Amniotic epithelial cell (primary cell): ENCODE measurements around the gene NAV2.
A peak's percentile ranks its signal among the peaks of the same experiment; 100 is the strongest.

Source experiments
- DNase-seq: peaks from one replicate; pipeline ENCODE4 v3.0.0-alpha.2; 2010; ENCODE audit warnings: low read depth

Gene NAV2

DNA sequence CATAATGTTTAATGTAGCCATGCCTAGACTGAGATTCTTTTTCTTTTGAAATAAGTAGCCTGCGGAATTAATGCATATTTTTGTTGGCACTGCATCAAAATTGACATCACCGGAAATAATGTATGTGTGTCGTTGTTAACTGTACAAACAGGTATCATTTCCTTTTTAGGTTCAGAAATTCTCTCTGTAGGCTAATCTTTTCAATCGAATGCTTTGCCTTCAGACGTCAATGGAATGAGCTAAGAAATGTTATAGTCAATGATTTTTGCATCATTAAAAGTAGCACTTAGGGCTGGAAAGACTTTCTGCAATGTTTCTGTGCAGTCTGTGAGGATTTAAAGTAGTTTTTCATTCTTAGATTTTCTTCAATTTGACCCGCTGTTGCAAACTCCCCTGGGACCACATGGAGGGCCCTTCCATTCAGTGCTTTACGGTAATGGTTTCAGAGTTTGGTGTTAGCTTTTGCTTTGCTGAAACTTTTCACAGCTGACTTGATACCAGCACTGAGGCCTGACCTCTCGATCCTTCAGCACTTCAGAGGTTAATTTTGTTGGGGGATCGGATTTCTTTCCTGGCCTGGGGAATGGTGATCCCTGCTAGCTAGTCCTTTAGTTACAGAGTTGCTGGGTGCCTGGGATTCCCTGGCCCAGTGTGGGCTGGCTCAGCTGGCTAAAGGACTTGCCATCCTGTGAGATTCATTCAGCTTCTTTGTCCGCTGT, 309.9 kb downstream of the NAV2 start:
- peak; percentile 43 for DNase-seq

DNA sequence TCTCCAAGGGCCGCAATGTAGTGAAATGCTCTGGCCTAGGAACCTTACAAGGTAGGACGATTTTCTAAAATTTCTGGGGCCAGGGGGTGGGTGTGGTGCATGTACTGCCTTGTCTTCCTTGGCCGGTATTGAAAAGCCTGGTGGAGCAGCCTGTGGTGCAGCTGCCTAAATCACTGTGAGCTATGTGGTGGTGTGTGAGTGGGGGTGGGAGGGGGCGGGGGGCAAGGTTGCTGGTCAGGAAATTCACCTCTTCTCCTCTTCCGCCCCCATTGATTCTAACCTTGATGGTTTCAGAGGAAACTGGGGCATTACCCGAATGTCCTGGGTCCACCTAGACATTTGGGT, 310.4 kb downstream of the NAV2 start:
- no peak for DNase-seq

DNA sequence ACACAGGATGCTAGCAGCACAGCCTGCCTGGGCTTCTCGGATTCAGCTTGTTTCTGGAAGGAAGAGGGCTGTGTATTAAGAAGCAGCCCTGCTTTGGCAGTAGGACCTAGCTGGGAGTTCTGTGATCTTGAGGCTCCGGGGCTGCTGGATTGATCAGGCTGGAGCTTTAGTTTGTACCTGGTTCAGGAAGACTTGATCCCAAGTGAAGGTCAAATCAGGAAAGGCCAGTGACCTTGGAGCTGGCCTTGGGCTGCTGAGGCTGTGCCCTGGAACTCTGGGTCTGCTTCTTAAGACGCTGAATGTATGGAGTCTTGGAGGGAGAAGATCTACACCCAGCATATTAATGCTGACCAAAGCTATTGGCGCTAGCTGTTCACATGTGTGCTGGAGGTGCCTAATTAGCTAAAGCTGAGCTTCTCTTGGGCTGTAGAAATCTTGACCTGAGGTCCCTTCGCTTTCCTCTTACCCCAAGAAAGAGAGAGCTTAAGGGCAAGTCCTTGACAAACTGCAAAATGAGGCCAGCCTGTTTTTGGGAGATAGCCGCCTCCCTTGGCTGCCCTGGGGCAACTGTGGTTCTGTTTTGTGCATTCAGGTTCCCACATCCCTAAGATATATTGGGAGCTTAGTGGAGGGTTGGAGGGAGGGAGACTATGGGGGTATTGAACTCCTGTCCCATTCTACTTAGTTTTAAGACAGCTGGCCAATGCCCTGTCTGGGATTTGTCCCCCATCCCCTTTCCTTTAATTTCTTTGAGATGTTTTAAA, 311.7 kb downstream of the NAV2 start:
- no peak for DNase-seq

DNA sequence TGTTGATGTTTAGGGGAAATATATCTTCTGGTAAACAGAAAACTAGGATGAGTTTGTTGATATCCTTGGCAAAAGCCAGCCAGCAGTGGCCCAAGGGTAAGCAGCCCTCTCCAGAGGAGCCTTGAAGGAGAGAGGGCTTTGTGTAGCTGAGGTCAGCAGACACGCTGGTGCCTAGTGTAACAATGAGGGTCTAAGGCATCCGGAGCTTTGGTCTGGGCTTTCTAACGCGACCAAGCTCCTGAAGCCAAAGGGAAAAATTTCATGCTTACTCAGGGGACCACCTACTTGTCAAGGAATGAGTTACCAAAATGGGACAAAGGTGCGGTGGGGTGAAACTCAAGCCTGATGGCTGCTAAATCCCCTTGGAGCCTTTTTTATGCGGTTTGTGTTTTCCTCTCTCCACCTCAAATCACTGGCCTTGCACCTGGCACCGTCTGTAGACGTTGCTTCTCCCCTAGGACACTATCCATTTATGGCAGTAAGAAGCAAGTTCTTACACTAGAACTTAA, 312.7 kb downstream of the NAV2 start:
- no peak for DNase-seq

DNA sequence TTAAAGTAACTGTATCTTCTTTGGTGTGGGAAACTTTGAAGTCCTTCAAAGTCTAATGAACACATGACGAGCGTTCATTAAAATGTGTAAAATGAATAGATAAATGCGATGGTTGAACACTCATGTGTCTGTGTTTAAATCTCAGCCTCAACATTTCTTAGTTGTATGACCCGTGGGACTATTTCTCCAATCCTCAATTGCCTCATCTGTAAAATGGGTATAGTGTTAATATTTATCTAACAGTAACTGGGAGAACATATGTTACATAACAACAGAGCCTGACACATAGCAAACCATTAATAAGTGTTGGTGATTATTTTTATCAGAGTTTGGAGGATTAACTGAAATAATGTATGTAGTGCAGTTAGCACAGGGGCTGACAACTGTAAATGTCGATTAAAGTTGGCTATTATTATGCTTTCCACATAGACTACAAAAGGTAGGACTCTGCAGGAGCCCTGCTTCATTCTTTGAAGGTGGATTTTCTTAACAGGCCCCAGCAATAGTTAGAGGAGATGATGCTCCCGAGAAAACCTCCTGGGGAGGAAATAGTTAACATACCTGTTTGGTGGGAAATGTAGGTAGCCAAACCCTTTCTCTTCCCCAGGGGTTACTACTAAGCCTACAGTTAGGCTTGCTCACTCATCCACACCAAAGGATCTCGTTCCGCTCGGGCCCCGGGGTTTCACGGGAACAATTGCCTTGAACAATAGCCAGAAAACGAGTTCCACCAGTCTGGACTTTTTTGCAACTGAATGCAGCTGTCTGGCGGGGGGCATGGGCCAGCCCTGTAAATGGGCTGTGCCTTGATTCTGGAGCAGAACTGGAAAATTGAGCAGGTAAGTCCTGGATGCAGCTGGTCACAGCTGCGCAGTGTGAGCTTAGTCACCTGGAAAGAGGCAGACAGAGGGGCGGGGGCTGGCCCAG, 314.3 kb downstream of the NAV2 start:
- no peak for DNase-seq

DNA sequence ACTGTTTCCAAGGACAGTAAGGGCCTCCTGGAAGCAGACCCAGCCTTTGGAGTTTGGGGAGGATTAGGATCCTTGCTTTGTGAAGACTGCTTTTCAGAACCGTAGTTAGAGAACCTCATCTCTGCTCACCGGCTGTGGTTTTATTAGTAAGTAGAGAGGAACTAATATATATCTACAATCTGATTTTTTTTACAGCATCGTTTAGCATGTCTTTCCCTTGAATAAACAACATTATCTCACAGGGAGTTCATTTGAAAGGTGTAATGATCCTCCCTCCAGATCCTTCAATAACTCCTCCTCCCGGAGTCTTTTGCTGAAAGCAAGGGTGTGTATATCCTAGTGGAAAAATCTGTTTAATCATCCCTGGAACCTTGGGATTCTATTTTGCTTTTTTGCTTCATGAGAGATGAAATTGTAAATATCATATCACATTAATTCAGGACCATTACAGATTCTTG, 314.9 kb downstream of the NAV2 start:
- DNase-seq: peak; percentile 48

DNA sequence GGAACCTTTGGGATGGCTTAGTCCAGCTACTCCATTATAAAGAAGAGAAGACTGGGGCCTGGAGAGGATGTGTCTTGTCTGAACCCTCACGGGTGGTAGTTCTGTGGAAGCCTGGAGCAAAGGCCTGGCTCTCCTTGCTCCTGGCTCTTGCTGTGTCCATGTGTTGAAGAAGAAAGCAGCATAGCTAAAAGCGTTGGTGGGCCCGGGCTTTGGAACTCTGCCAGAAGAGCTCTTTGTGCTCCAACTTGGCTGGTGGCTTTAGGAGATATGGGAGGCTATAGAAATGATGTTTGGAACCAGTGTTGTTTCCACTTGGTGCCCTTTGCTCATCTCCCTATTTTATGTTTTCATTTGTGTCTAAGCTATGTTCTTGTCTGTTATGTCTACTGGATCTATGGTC, 316.6 kb downstream of the NAV2 start:
- no peak for DNase-seq

DNA sequence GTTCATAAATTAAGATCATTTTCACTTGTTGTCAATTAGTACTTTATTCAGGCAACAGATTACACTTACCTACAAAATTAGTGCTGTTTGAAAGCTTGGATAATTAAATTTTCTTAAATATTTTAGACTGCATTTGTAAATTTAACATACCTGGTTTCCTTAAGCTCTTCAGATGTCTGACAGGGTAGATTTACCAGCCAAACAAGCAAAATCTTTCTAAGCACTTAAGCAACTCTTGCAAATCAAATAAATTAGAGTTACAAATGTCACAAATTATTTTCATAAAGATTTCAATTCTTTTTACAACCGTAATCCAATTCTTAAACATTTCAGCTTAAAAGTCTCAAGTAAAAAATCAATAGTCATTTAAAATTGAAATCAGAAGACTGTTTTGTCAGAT, 317.8 kb downstream of the NAV2 start:
- no peak for DNase-seq

DNA sequence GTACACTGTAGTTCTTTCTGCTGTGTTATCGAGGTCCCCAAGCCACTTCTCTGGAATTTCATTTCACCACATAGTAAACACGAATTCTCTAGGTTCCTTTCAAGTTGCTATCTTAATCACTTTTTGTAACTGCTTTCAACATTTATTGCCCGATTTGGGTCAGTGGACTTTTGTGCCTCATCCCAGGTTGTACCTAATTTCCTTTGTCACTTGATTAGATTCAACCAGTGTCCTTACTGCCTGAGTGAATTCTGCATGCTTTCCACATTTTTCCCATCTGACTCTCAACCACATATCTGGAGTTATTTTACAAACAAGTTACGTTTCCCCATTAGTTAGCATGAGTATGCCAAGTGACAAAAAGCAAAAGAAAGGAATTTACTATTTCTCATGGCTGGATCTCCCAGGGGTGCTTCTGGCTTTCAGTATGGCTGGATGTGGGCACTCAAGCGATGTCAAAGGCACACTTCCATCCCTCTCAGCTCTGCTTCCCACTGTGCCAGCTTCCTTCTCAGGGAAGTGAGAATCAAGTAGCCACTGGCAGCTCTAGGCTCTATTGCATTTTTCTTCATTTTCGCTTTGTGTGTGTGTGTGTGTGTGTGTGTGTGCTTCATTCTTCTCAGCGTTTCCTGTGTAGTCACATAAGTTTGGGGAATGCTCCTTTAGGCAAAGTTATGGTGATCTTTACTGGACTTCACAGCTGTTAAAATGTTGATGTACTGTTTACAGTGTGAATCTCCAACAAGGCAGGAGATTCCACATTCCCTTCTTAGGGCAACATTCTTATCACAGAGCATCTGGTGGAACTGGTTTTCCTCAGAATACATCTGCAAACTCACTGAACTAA, 318.7 kb downstream of the NAV2 start:
- peak; percentile 92 for DNase-seq

DNA sequence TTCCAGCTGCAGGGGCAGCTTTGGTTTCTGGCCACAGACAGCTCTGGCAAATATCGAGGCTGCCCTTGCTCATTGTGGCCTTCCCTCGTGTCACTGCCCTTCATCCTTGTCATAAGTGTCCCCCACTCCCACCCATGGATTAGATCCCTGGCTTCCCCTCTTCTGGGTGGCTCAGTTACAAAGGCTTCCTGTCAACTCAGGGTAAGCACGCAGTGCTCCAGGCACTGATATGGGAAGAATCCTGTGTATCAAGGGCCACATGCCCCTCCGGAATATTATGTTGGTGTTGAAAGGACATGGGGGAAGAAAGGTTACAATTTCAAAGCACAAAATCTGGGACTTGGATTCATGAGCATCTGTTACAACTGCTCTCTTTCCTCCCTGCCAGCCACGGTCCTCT, 319.5 kb downstream of the NAV2 start:
- DNase-seq: no peak

DNA sequence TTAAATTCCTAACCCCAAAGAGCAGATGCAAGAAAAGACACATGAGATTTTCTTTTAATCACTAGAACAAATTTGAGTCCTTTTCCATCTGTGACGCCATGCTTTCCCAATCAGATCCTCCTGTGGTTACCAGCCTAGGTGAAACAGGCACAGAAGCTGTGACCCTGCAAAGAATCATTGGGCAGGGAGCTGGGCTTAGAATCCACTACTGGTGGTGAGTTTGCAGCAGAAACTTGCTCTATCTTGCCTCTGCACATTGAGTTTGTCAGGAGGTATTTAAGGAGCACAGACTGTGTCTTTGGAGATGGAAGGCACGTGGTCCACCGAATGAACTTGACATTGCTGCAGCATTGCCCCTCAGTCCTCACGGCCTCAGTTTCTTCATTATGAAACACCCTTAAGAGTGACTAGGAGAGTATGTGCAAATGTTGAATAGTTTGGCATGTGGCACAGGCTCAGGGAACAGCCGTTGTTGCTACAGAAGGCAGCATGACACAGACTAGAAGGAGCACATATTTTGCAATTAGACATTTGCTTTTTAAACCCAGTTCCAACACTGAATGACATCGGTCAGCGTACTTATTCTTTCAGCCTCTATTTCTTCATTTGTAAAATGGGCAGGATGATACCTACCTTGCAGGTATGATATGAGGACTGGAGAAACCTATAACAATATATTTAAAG, 320.1 kb downstream of the NAV2 start:
- peak; percentile 10 for DNase-seq

DNA sequence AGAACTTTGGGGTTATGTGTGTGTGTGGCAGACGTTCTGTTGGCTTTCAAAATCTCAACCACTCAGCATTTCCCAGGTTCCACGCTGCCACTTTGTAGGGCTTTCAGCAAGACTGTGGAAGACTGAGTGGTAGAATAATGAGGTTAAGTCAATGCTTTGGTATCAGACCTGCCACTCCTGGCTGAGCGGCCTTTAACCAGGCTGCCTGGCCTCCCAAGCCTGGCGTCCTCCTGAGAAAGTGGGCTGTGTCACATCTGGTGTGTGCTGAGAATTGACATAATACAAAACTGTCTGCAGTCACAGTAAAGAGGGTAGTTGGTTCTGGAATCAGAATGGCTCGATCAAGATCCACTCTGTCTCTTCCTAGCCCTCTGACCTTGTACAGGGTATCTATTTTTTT, 321.2 kb downstream of the NAV2 start:
- DNase-seq: no peak

DNA sequence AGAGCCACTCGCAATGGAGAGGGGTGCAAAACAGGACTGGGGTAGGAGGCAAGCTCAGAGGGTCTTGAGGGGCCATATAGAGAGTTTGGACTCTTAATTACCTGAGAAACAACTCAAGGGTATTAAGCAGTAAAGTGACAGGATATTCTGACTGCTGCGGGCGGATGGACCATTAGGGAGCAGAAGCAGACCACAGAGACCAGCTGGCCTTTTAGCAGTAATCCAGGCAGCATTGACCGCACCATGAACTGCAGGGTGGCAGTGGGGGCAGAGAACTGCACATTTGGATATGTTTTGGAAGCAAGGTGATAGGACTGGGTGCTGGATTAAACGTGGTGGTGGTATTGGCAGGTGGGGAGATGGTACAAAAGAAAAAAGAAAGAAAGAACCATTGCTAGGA, 322.3 kb downstream of the NAV2 start:
- DNase-seq: no peak

DNA sequence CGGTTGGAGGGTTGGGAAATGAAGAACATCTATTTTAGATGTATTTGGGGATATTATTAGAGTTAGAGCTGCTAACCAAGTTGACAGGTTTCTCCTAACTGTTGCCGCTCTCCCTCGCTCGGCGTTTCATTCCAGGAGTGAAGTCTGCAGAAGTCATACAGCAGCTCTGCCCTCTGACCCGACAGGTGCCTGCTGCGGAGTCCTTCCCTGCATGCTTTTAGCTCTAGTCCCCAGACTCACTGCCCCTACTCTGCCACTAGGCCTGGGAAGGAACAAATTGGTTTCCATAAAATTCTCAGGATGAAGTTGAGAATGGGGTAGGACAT, 322.7 kb downstream of the NAV2 start:
- DNase-seq: no peak

DNA sequence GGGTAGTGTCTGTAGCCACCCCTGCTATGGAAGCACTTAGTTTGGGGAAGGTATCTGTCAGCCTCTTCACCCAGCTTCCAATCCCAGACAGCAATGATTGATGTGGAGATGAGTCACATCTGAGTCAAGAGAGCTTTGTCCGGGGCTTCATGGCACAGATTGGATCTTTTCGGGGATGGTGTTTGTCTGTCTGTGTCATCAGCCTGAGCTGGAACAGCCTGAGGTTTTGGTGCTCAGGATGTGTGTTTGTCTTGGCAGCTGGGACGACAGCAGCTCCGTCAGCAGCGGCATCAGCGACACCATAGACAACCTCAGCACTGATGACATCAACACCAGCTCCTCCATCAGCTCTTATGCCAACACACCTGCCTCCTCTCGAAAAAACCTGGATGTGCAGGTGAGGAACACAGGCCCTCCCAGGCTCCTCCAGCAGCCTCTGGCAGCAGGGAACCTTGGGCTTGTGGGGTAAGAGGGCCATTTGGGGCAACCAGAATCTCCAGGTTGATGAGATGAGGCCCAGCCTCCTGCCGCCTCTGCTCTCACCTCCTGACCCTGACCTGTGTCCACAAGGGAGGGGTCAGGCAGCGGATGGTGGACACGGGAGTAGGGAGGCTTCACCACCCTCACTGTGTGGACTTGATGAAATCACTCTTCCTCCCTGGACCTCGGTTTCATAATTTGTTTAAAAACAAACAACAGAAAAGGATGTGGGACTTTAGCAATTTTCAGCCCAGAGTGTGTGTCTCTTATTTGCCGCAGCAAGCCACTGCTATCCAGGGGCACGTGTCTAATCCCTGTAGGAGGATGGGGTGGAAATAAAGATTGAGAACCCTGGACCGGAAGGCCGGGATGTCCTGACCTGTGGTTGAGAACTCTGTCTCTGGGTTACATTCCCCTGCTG, 323.3 kb downstream of the NAV2 start:
- DNase-seq: peak; percentile 85

DNA sequence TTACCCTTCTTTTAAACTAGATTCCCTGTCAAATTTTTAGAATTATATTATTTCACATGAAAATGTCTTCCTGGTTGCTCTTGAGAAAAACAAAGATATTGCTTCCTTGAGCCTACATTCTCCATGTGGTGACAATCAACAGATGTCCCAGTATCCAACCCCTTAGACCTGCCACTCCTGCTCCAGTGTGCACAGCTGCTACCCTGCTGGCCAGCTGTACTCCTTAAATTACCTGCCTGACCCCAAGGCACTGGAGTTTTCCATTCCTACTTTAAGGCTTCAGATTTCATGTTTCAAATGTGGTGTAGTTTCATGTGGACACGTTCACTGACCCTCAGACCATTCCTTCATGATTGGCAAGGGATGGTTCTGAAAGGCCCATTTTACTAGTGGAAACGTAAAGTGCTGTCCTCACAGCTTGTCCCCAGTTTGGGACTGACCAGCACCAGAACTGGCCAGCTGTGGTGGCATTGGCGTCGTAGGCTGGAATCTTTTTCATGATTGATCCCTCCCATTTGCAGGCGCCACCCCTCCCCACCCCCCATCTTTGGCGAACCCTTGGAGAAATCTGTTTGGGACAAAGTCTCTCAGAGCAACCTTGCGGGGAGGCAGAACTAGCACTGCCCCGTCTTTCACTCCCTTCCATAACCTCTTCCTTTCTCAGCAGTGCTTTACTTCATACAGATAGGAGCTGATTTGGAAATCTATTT, 324.1 kb downstream of the NAV2 start:
- DNase-seq: no peak

DNA sequence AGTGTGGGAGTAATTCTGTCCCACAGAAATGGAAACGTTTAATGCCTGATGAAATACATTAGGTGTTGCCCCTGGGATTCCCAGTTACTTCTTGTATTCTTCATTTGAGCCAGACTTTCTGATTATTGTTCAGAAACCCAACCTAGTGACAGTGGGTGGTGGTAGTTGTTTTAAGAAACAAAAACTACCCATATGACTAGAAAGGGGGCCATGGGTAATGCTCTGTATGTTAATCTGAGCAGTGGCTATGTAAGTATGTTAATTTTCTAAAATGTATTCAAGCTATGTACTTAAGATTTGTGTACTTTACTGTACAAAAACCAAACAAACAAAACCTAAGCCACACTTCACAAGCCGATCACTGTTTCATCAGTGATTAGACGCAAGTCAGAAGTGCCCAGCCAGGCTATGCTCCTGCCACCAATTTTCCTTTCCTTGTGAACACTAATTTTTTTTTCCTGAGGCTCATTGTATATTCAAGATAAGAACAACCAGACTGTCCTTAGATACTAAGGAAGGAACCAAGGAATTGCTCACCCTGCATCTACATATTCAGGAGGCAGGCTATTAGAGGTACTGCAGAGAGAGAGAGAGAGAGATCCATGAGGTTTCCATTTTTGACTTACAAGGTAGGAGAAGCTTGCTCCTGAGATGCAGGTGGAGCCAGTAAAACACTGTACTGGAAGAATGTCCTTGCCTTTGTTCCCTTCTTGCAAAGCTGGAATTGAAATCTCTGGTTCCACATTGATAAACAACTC, 324.9 kb downstream of the NAV2 start:
- DNase-seq: no peak

DNA sequence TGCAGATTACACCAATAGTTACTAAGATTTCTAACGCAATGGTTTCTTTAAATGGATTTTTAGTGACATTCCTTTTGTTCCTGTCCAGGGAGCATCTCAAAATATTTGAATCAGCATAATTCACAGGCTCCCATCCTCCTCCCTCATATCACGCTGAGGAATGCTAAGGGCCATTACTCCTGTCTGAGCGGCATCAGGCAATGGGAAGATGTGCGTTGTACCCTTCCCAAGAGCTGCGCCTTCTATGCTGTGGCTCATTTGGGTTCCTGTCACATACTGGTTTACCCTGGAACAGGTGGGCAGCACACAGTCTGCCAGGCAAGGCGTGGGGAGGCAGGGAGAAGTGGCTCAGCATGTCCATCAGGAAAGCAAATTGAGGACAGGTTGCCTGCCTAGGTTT, 325.8 kb downstream of the NAV2 start:
- no peak for DNase-seq

DNA sequence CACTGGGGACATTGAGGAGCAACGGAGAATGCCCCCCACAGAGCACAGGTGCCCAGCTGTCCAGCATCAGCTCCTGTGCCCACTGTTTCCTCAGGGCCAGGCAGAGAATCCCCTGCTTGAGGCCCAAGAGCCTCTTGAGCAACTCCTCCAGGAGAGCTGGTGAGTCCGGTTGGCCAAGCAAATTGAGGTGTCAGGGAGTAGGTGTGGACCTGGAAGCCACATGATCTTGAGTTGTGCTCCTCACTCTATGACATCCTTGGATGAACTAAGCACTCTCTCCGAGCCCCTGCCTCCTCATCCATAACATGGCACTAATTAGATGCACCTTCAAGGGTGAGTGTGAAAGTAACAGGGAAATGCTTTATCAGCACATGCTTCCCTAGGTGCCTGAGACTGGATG, 326.3 kb downstream of the NAV2 start:
- no peak for DNase-seq
